Mesenchymal stem cell (in vitro differentiated cells and primary cell): Measurements from ENCODE around the gene SOSTDC1.
A peak's percentile ranks its signal among the peaks of the same experiment; 100 is the strongest.

Experiments used
- DNase-seq: peaks from one replicate; pipeline ENCODE4 v3.0.0-alpha.2; 2013
- H2AFZ ChIP-seq: one replicate; pipeline ENCODE4 v1.6.1; 2013; ENCODE audit warnings: low read depth, mild to moderate bottlenecking, control low read depth, inconsistent platforms, low read length, moderate library complexity
- H2AK5ac ChIP-seq: 2 replicates; pipeline ENCODE4 v1.6.1; 2013; ENCODE audit warnings: low read length, moderate library complexity, mild to moderate bottlenecking, inconsistent platforms; ENCODE audit not compliant: severe bottlenecking
- H2BK120ac ChIP-seq: one replicate; pipeline ENCODE4 v1.6.1; 2013; ENCODE audit warnings: low read depth, mild to moderate bottlenecking, inconsistent platforms, low read length, moderate library complexity
- H2BK12ac ChIP-seq, 2 experiments: one replicate each; pipeline ENCODE4 v1.6.1; 2013; ENCODE audit warnings: inconsistent platforms in 2 of 2, low read length in 2 of 2, mild to moderate bottlenecking in 2 of 2, moderate library complexity in 2 of 2, control low read depth in 1 of 2
- H2BK15ac ChIP-seq: one replicate; pipeline ENCODE4 v1.6.1; 2013; ENCODE audit warnings: mild to moderate bottlenecking, low read depth, inconsistent platforms; ENCODE audit not compliant: poor library complexity, severe bottlenecking
- H2BK5ac ChIP-seq: 2 replicates; pipeline ENCODE4 v1.6.1; 2013; ENCODE audit warnings: low read depth, mild to moderate bottlenecking, low read length, control low read depth, inconsistent platforms; ENCODE audit not compliant: poor library complexity, severe bottlenecking
- H3K14ac ChIP-seq, 2 experiments: one replicate each; pipeline ENCODE4 v1.6.1; 2013; ENCODE audit warnings: inconsistent platforms in 2 of 2, low read length in 2 of 2, control low read depth in 1 of 2, mild to moderate bottlenecking in 1 of 2, moderate library complexity in 1 of 2
- H3K18ac ChIP-seq, 2 experiments: one replicate each; pipeline ENCODE4 v1.6.1; 2013; ENCODE audit warnings: inconsistent platforms in 2 of 2, low read length in 2 of 2, control low read depth in 1 of 2, low read depth in 1 of 2, mild to moderate bottlenecking in 1 of 2
- H3K23ac ChIP-seq, 2 experiments: one replicate each; pipeline ENCODE4 v1.6.1; 2013; ENCODE audit warnings: inconsistent platforms in 2 of 2, low read length in 2 of 2, mild to moderate bottlenecking in 2 of 2, moderate library complexity in 2 of 2, control low read depth in 1 of 2
- H3K27ac ChIP-seq: 2 replicates; pipeline ENCODE4 v1.5.1; 2013; ENCODE audit warnings: mild to moderate bottlenecking, moderate library complexity, low read length, control low read depth, inconsistent platforms; ENCODE audit not compliant: poor library complexity, severe bottlenecking
- H3K27me3 ChIP-seq, 2 experiments: 2 replicates each; pipeline versions ENCODE4 v1.6.1 to v1.7.0; 2013; ENCODE audit warnings: low read length in 2 of 2, mild to moderate bottlenecking in 2 of 2, moderate library complexity in 2 of 2, control low read depth in 1 of 2, inconsistent platforms in 1 of 2; ENCODE audit not compliant: control insufficient read depth in 1 of 2, insufficient read depth in 1 of 2
- H3K36me3 ChIP-seq, 2 experiments: 2 replicates each; pipeline versions ENCODE4 v1.6.1 to v1.7.0; 2013; ENCODE audit warnings: low read length in 2 of 2, control low read depth in 1 of 2, inconsistent platforms in 1 of 2, low read depth in 1 of 2, mild to moderate bottlenecking in 1 of 2; ENCODE audit not compliant: insufficient read depth in 2 of 2, control insufficient read depth in 1 of 2
- H3K4ac ChIP-seq, 2 experiments: one replicate each; pipeline ENCODE4 v1.6.1; 2013; ENCODE audit warnings: inconsistent platforms in 2 of 2, low read length in 2 of 2, mild to moderate bottlenecking in 2 of 2, moderate library complexity in 2 of 2, control low read depth in 1 of 2, low read depth in 1 of 2
- H3K4me1 ChIP-seq: 2 replicates; pipeline ENCODE4 v1.6.1; 2013; ENCODE audit warnings: low read depth, low read length, control low read depth; ENCODE audit not compliant: control insufficient read depth, insufficient read depth
- H3K4me2 ChIP-seq: 2 replicates; pipeline ENCODE4 v1.6.1; 2013; ENCODE audit warnings: low read length, mild to moderate bottlenecking, inconsistent platforms; ENCODE audit not compliant: poor library complexity, severe bottlenecking
- H3K4me3 ChIP-seq, 2 experiments: 2 replicates each; pipeline versions ENCODE4 v1.5.1 to v1.7.0; 2013; ENCODE audit warnings: low read length in 2 of 2, mild to moderate bottlenecking in 2 of 2, control low read depth in 1 of 2, low read depth in 1 of 2; ENCODE audit not compliant: insufficient read depth in 1 of 2
- H3K79me1 ChIP-seq: replicated peaks from 2 replicates; pipeline ENCODE4 v1.6.1; 2013; ENCODE audit warnings: mild to moderate bottlenecking, control low read depth, low read length, inconsistent platforms; ENCODE audit not compliant: poor library complexity, severe bottlenecking
- H3K9ac ChIP-seq: 2 replicates; pipeline ENCODE4 v1.7.0; 2013; ENCODE audit warnings: mild to moderate bottlenecking, low read length, moderate library complexity
- H3K9me3 ChIP-seq: 2 replicates; pipeline ENCODE4 v1.7.0; 2013; ENCODE audit warnings: mild to moderate bottlenecking, low read length; ENCODE audit not compliant: control insufficient read depth
- H4K8ac ChIP-seq: one replicate; pipeline ENCODE4 v1.6.1; 2013; ENCODE audit warnings: inconsistent platforms, mild to moderate bottlenecking, low read length, moderate library complexity
- H4K91ac ChIP-seq: one replicate; pipeline ENCODE4 v1.6.1; 2013; ENCODE audit warnings: mild to moderate bottlenecking, low read length, inconsistent platforms
- WGBS: methylation state at CpG from one replicate; pipeline ENCODE4 v1.1.7; 2013; ENCODE audit warnings: mixed read lengths; 5-methylcytosine and 5-hydroxymethylcytosine counted together

The SOSTDC1 gene

GRCh38 chr7:16432425-16432731 is 33.2 kb downstream of the SOSTDC1 start:
- Histone ChIP-seq H3K27me3 (no peaks in the 10 kb centered on the region), H3K4me1 (peaks cover 2% of the 10 kb centered on the region), H3K14ac (no peak overlapping the region), H4K91ac (no peak overlapping the region), H2BK12ac (no peak overlapping the region), H3K4me3 (no peak overlapping the region), H3K18ac (no peak overlapping the region), H3K27ac (no peak overlapping the region), H3K4ac (no peak overlapping the region), H3K4me2 (no peak overlapping the region), H2BK15ac (no peak overlapping the region), H2AFZ (no peak overlapping the region), H4K8ac (no peak overlapping the region), H3K9ac (no peak overlapping the region), H2AK5ac (no peak overlapping the region), H3K36me3 (no peaks in the 10 kb centered on the region), H3K23ac (no peak overlapping the region), H2BK5ac (no peak overlapping the region), H2BK120ac (no peak overlapping the region), H3K79me1 (no peaks in the 10 kb centered on the region), H3K9me3 (no peaks in the 10 kb centered on the region)
- DNase-seq = no peak
- WGBS = no CpG with 5 or more reads among the region's 1 CpG

- no peak overlapping the region for H2BK120ac ChIP-seq
- H4K91ac ChIP-seq = no peak overlapping the region
- H2BK15ac ChIP-seq = no peak overlapping the region
- H3K27me3 ChIP-seq = no peaks in the 10 kb centered on the region
- H3K18ac ChIP-seq = no peak overlapping the region
- no peak overlapping the region for H2BK5ac ChIP-seq
- peak; percentile 26 for DNase-seq
- H3K4me2 ChIP-seq = no peak overlapping the region
- no peaks in the 10 kb centered on the region for H3K9me3 ChIP-seq
- no peak overlapping the region for H2AK5ac ChIP-seq
- no peak overlapping the region for H3K14ac ChIP-seq
- H3K27ac ChIP-seq = no peak overlapping the region
- H3K4me3 ChIP-seq = no peak overlapping the region
- no peak overlapping the region for H2BK12ac ChIP-seq
- H3K4me1 ChIP-seq = peaks cover 2% of the 10 kb centered on the region
- WGBS = 100% methylated on average over 2 of the region's 2 CpGs
- no peak overlapping the region for H3K9ac ChIP-seq
- H3K4ac ChIP-seq = no peak overlapping the region
- no peak overlapping the region for H2AFZ ChIP-seq
- no peaks in the 10 kb centered on the region for H3K79me1 ChIP-seq
- no peaks in the 10 kb centered on the region for H3K36me3 ChIP-seq
- H3K23ac ChIP-seq = no peak overlapping the region
- H4K8ac ChIP-seq = no peak overlapping the region
These were observed 33.7 kb downstream of the SOSTDC1 start for GRCh38 chr7:16431646-16432424.

GRCh38 chr7:16430133-16430532 is 35.4 kb downstream of the SOSTDC1 start:
- Histone ChIP-seq H3K36me3 (no peaks in the 10 kb centered on the region), H3K4me2 (no peak overlapping the region), H4K91ac (no peak overlapping the region), H3K27me3 (no peaks in the 10 kb centered on the region), H4K8ac (no peak overlapping the region), H2BK5ac (no peak overlapping the region), H2AFZ (no peak overlapping the region), H2BK120ac (peak overlapping the region; percentile 54), H3K79me1 (no peaks in the 10 kb centered on the region), H3K23ac (no peak overlapping the region), H2BK15ac (no peak overlapping the region), H3K9ac (no peak overlapping the region), H3K4me1 (peaks cover 2% of the 10 kb centered on the region), H3K4me3 (no peak overlapping the region), H3K4ac (no peak overlapping the region), H3K9me3 (no peaks in the 10 kb centered on the region), H3K18ac (peak overlapping the region; percentile 21 to 50), H2BK12ac (peak overlapping the region; percentile 35 to 71), H3K27ac (no peak overlapping the region), H3K14ac (no peak overlapping the region), H2AK5ac (no peak overlapping the region)
- DNase-seq = no peak
- WGBS = 39% methylated on average over 3 of the region's 3 CpGs

GRCh38 chr7:16428672-16429071 is 36.9 kb downstream of the SOSTDC1 start:
- Histone ChIP-seq H3K14ac (no peak overlapping the region), H3K23ac (no peak overlapping the region), H3K36me3 (no peaks in the 10 kb centered on the region), H2BK15ac (no peak overlapping the region), H4K8ac (no peak overlapping the region), H3K4me1 (peaks cover 2% of the 10 kb centered on the region), H2AFZ (no peak overlapping the region), H3K4me3 (no peak overlapping the region), H4K91ac (no peak overlapping the region), H3K9me3 (no peaks in the 10 kb centered on the region), H2BK12ac (no peak overlapping the region), H3K4ac (no peak overlapping the region), H3K27ac (no peak overlapping the region), H2BK120ac (no peak overlapping the region), H3K18ac (no peak overlapping the region), H3K27me3 (no peaks in the 10 kb centered on the region), H3K79me1 (no peaks in the 10 kb centered on the region), H3K9ac (no peak overlapping the region), H3K4me2 (no peak overlapping the region), H2BK5ac (no peak overlapping the region), H2AK5ac (no peak overlapping the region)
- no CpG with 5 or more reads among the region's 2 CpGs for WGBS
- peak; percentile 55 for DNase-seq
